ENCODE data around the gene CTNNBIP1.

CTNNBIP1 gene, protein sequence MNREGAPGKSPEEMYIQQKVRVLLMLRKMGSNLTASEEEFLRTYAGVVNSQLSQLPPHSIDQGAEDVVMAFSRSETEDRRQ

DNA sequence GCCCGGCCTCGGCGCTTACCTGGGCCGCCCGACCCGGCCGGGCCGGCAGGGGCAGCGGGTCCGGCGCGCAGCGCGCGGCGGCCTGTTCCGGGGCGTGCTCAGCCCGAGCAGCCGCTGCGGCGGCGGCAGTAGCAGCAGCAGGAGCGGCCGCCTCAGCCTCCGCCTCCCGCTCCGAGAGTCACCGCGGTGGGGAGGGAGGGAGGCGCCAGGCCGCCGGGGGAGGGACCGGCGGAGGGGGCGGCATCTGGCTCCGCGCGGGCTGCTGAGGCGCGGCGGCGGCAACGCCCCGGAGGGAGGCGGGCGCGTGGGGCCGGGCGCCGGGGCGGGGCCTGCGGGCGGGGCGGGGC, at the start of gene CTNNBIP1:
CTNNBIP1 (minus strand) TSS at position 194 of the 347 bp plus-strand sequence. CDS start 38,205 bp downstream, outside the sequence.
- no peak for DNase-seq (ENCODE audit: low read depth)
- TF ChIP-seq POLR2A (IDR thresholded peaks at IDR 0.05; ENCODE audit: extremely low read depth, insufficient read length) (peak; percentile 25), MAX (IDR thresholded peaks at IDR 0.05; ENCODE audit: low read depth, low read length) (no peak)
- H3K4me3 ChIP-seq (ENCODE audit: low read depth, low read length): peak within 1 kb of the TSS; percentile 86

DNA sequence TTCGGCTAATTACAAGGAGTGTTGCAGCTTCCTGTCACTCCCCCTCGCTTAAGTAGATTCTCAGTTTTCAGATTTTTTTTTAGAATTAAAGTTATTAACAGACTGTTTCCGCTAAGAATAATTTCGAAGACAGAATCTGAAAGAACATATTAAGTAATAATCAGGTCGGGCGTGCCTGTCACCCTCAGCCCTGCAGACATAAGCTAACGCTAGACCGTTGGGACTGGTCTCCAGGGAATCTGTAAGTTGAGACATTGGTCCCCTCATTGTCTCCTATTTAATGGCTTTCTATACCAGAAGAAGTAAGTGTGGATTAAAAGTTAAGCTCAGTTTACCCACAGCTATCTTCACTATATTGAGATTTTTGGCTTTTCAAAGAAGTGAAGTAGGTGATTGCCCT, 47.7 kb upstream of the CTNNBIP1 start:
- H3K4me3 ChIP-seq (ENCODE audit: low read depth, low read length): no peak overlapping the region

DNA sequence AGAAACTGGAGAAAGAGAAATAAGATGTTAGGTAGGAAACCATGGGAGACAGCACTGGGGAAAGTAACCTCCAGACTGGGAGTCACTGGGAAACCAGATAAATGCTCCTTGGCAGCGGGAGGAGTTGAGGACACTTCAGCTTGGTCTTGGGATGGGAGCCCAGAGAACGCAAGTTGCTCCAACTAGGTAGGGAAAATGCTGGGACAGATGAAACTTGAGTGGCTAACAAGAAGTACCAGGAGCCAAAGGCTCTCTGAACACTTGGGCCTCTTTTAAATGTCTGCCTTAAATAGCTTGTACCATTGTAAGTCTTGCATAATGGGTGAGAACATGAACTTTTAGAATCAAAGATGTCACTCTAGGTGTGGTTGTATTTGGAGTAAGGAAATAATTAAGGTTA, 36.2 kb upstream of the CTNNBIP1 start:
- no peak overlapping the region for H3K4me3 ChIP-seq (ENCODE audit: low read depth, low read length)
- TF ChIP-seq MAX (IDR thresholded peaks at IDR 0.05; ENCODE audit: low read depth, low read length): no peak
- no peak for TF ChIP-seq MYC (IDR thresholded peaks at IDR 0.05; ENCODE audit: low read depth, low read length)
- TF ChIP-seq CTCF (IDR thresholded peaks at IDR 0.05; ENCODE audit: low read depth, low read length): no peak
- TF ChIP-seq POLR2A (IDR thresholded peaks at IDR 0.05; ENCODE audit: extremely low read depth, insufficient read length): no peak

More for the DNA sequence above, 47.7 kb upstream of the CTNNBIP1 start:
- TF ChIP-seq MYC (IDR thresholded peaks at IDR 0.05; ENCODE audit: low read depth, low read length) (no peak), CTCF (IDR thresholded peaks at IDR 0.05; ENCODE audit: low read depth, low read length) (no peak), MAX (IDR thresholded peaks at IDR 0.05; ENCODE audit: low read depth, low read length) (no peak)
- DNase-seq (ENCODE audit: low read depth): peak; percentile 69

GRCh38 chr1:9942939-9943788, 33.1 kb upstream of the CTNNBIP1 start, which contains the start of the genes LZIC and NMNAT1:
Gene LZIC, minus strand, starts transcription at chr1:9943391. Its CDS starts 6,772 bp downstream, at chr1:9936619.
Gene NMNAT1, plus strand, starts transcription at chr1:9943475. Its CDS starts 28,599 bp downstream, at chr1:9972074.
- TF ChIP-seq CTCF (IDR thresholded peaks at IDR 0.05; ENCODE audit: low read depth, low read length) (no peak), POLR2A (IDR thresholded peaks at IDR 0.05; ENCODE audit: extremely low read depth, insufficient read length) (peak; percentile 84), MAX (IDR thresholded peaks at IDR 0.05; ENCODE audit: low read depth, low read length) (peak; percentile 36; the same call in 1 of the 2 replicates), MYC (IDR thresholded peaks at IDR 0.05; ENCODE audit: low read depth, low read length) (no peak)

More for the DNA sequence above, 36.2 kb upstream of the CTNNBIP1 start:
- no peak for DNase-seq (ENCODE audit: low read depth)

DNA sequence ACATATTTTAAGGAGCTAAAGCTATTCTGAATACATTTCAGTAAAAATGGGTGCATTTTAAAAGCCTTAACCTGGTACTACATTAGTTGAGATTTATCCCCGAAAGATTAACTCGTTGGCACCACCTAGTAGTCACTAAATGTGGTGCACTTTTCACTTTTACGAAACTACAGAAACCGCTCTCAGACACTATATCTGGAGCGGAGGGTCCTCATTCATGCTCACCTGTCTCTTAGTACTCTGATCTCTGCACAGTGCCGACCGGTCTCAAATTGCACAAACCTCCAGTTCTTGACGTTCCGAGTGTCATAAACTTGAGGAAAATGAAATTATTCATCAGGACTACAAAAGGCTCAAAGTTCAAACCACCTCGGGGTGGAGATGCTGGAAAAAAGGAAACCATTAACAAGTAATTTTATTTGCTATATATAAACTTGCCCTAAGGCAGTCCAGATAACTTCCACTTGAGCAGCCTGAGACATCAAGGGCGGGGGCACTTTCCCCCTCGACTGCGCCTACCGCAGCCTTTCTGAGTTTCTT, 32.4 kb upstream of the CTNNBIP1 start:
- peak; percentile 75 for DNase-seq (ENCODE audit: low read depth)

More at GRCh38 chr1:9942939-9943788, 33.1 kb upstream of the CTNNBIP1 start, which contains the start of the genes LZIC and NMNAT1:
- peak; percentile 95 for DNase-seq (ENCODE audit: low read depth)
- H3K4me3 ChIP-seq (ENCODE audit: low read depth, low read length): peak within 1 kb of the TSS; percentile 99

More for the DNA sequence above, 32.4 kb upstream of the CTNNBIP1 start:
- TF ChIP-seq MAX (IDR thresholded peaks at IDR 0.05; ENCODE audit: low read depth, low read length) (no peak), CTCF (IDR thresholded peaks at IDR 0.05; ENCODE audit: low read depth, low read length) (peak; percentile 36)
- peak overlapping the region; percentile 99 for H3K4me3 ChIP-seq (ENCODE audit: low read depth, low read length)

Data from NB4 (cell line).